GM19043 (cell line): Measurements from ENCODE around the gene TERB2.
A peak's percentile ranks its signal among the peaks of the same experiment; 100 is the strongest.
"Not testable (repeated sequence)": the region's sequence is repeated elsewhere in the genome, so short reads cannot be mapped to it uniquely, and the experiment has no call there.

Source experiments
- ATAC-seq: cut with Tn5 transposase; IDR thresholded peaks from one replicate; pipeline ENCODE4 v1.9.1; 2021; ENCODE audit warnings: low read depth; ENCODE audit not compliant: unreplicated experiment

TERB2 gene

DNA sequence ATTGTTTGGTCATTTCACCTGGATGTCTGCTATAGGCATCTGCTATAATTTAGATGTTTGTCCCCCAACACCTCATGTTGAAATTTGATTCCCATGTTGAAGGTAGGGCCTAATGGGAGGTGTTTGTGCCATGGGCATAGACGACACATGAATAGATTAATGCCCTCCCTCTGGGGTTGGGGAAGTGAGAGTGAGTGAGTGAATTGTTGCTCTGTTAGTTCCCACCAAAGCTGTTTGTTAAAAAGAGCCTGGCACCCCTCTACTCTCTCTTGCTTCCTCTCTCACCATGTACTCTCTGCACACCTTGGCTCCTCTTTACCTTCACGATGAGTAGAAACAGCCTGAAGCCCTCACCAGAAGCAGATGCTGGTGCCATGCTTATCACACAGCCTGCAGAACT is 42.6 kb downstream of the TERB2 start:
- ATAC-seq, result no peak

- not testable (repeated sequence) for ATAC-seq
Observed at GRCh38 chr15:45001180-45001579, 44.7 kb downstream of the TERB2 start.

DNA sequence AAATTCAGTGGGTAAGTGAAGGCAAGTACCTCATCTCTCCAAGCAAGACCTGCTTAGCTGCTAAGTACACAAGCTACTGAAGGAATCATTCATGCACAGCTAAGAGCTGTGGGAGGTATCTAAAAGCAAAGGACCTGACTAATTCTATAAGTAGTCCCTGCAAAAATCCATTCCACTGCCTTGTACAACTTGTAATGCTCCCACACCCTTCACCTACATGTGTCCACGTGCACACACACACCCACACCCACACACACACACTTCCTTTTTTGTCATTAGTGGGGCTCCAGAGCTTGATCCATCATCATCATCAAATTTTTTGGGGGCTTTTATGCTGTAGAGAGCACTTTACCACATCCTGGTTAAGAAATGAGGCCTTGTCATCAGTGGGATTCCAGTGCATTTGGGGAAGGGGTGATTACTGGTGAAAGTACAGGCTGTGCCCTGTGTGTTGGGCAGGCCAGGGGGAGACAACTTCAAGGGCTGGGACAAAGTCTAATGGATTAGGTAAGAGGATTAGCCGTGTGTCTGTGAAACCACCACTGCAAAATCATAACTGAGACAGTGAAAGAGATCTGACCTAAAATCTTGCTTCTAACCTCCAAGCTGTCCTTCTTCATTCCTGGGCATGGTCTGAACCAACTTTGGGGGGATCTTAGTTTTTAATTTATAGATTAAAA is 47.4 kb downstream of the TERB2 start:
- ATAC-seq, result not testable (repeated sequence)

- ATAC-seq, result not testable (repeated sequence)
Observed at GRCh38 chr15:45004590-45005175, 48.2 kb downstream of the TERB2 start.

- ATAC-seq, result no peak
Observed at GRCh38 chr15:45009046-45009445, 52.6 kb downstream of the TERB2 start.

- ATAC-seq, result not testable (repeated sequence)
Observed at GRCh38 chr15:45015114-45015513, 58.6 kb downstream of the TERB2 start.

GRCh38 chr15:45020222-45020900 is 63.9 kb downstream of the TERB2 start:
- not testable (repeated sequence) for ATAC-seq

DNA sequence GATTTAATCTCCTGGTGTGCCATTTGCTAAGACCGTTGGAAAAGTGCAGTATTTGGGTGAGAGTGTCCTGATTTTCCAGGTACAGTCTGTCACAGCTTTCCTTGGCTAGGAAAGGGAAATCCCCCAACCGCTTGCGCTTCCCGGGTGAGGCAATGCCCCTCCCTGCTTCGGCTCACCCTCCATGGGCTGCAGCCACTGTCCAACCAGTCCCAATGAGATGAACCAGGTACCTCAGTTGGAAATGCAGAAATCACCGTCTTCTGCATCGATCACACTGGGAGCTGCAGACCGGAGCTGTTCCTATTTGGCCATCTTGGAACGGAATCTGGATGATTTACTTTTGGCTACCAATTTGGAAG is 64.4 kb downstream of the TERB2 start:
- not testable (repeated sequence) for ATAC-seq

- no peak for ATAC-seq
Observed at GRCh38 chr15:45021348-45021747, 64.9 kb downstream of the TERB2 start.

GRCh38 chr15:45022871-45023658 is 66.6 kb downstream of the TERB2 start, which contains the start of gene SORD:
Gene SORD (plus strand): TSS chr15:45023195. CDS start chr15:45023284, 89 bp downstream.
- peak; percentile 91 for ATAC-seq

DNA sequence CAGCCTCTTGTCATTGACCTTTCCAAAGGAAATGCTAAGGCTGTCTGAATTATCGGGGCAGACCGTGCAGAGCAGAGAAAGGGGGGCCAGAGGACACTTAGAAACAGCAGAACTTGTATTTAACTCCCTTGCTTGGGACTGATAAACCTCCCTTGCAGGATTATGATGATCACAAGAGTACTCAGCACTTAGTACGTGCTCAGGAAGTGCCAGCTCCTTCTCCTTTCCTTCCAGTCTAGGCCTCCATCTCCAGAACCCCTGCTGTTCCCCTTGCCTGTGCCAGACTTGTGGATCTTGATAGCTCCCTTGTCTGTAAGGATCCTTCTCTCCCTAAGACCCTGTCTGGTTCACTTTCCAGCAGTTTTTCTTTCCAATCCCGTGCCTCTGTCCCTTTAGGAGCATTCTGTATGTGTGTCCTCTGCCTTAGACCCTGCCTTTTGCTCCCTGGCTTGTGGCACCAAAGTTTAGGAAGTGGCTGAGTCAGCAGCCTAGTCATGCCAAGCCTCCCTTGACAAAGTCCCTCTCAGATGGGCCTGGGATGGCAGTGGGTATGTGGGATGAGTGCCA is 67.3 kb downstream of the TERB2 start:
- ATAC-seq, result no peak

DNA sequence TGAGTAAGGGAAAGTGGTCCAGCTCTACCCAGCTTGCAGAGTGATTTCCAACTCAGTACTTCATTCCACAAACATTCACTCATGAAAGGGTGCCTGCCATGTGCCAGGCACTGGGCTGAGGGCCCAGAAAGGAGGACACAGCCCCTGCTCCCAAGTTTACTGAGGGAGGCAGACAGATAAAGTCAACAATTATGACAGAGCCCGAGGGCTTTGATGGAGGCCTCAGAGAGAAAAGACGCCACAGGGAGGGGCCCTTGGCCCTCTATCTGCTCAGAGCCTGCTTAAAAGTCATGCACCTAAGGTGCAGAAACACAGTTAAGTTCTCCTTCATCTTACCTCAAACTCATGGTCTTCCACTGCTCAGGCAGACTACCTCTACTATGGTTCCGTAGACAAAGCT is 68.2 kb downstream of the TERB2 start:
- ATAC-seq, result not testable (repeated sequence)

DNA sequence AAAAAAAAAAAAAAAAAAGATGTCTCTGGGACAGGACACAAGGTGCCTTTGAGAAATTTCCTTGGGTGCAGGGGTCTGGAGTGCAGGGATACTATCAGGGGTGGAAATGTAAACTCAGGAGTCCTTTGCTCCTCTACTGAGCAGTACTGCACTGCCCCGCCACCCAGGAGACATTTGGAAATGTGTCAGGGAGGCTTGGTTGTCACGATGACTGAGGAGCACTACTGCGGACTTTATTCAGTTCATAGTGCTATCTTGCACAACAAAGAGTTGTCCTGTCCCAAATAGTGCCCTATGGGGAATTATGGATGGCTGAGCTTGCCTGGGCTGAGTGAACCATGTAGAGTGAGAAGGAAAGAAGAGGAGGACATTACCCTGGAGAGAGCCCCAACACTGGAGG is 69.1 kb downstream of the TERB2 start:
- not testable (repeated sequence) for ATAC-seq

DNA sequence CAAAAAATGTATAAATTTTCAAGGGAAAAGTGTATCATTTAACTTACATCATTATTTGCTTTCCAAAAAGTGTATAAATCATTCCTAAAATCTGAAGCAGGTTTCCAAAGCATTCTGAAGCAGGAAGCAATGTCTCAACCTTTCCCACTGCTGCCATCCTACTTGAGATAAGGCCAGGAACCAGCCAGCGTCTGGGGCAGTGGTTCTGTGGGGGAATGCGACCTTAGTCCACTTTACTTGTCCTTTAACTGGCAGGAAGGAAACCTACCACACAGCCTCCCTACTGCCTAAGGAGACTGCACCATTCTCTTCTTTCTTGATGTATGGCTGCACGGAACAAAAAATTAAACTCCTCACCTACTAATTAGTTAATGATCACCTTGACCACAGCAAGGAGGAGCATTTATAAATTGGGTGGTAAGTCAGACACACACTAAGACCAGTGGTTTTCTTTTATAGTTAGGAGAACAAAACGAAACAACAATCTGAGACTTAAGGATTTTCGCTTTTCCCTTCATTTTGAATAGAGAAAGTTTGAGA is 70.2 kb downstream of the TERB2 start:
- ATAC-seq, result no peak

DNA sequence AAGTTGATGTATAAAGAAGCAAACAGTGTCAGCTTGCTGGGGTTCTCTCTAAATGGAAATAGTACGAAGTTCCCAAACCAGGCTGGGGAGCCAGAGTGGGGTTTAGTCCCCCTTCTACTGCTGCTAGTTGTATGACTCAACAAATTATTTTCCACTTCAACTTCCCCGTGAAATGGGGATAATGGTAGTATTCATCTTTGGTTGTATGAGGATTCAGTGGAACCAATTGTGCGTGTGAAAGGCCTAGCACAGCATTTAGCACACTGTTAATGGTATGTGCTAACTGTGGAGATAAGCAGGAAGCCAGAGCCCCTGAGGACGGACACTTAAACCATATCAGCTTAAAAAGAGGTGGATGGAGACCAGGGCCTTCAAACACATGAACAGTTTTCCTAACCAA is 70.7 kb downstream of the TERB2 start:
- no peak for ATAC-seq
